Measurements from ENCODE around the gene TPRN.

The TPRN gene

GRCh38 chr9:137202966-137203365 is 2.4 kb upstream of the TPRN start:
- DNase-seq (ENCODE audit: extremely low spot score) = no peak
- POLR2A ChIA-PET = interaction anchor here (0.7 to 2.0 kb wide), 2 partner anchors 13 to 53 kb away, joined by 3 to 6 read pairs; no protein-coding TSS in a partner anchor
- no peak for TF ChIP-seq FOXM1 (IDR thresholded peaks at IDR 0.05; ENCODE audit: borderline replicate concordance)
- TF ChIP-seq LEF1 (IDR thresholded peaks at IDR 0.05; ENCODE audit: borderline replicate concordance) = no peak
- no peak for TF ChIP-seq PKNOX1 (IDR thresholded peaks at IDR 0.05)
- no peak for TF ChIP-seq TARDBP (IDR thresholded peaks at IDR 0.05)
- no peak for TF ChIP-seq BHLHE40 (IDR thresholded peaks at IDR 0.05; ENCODE audit: borderline replicate concordance)
- TF ChIP-seq FOXA1 (IDR thresholded peaks at IDR 0.05) = no peak
- no peak for TF ChIP-seq CTBP1 (IDR thresholded peaks at IDR 0.05; ENCODE audit: borderline replicate concordance)
- no peak for TF ChIP-seq SUZ12 (IDR thresholded peaks at IDR 0.05)
- CTCF ChIA-PET = interaction anchor here (0.6 kb wide), 1 partner anchor 26 kb away, joined by 3 read pairs; no protein-coding TSS in a partner anchor

GRCh38 chr9:137201205-137201868 is 796 bp upstream of the TPRN start:
- no peak for DNase-seq (ENCODE audit: extremely low spot score)
- CTCF ChIA-PET = interaction anchor here (0.7 kb wide), 1 partner anchor 35 kb away, joined by 3 read pairs; no protein-coding TSS in a partner anchor
- TF ChIP-seq SP1 (IDR thresholded peaks at IDR 0.05) (no peak), NFRKB (IDR thresholded peaks at IDR 0.05) (no peak)
- POLR2A ChIA-PET = interaction anchor here (0.9 to 2.0 kb wide), 13 partner anchors 11 to 72 kb away, joined by 3 to 16 read pairs (median 5); partner anchors contain the start of genes ANAPC2, RNF224, SSNA1 and TUBB4B

GRCh38 chr9:137199411-137200121 is 975 bp downstream of the TPRN start:
- DNase-seq (ENCODE audit: extremely low spot score) = no peak
- POLR2A ChIA-PET = interaction anchor here (1.1 to 3.4 kb wide), 5 partner anchors 11 to 70 kb away, joined by 3 to 19 read pairs (median 4); partner anchors contain the start of genes ANAPC2 and SSNA1
- CTCF ChIA-PET = interaction anchor here (0.6 kb wide), 1 partner anchor 10 kb away, joined by 3 read pairs; no protein-coding TSS in a partner anchor
- TF ChIP-seq TARDBP (IDR thresholded peaks at IDR 0.05) (no peak), BHLHE40 (IDR thresholded peaks at IDR 0.05; ENCODE audit: borderline replicate concordance) (no peak), FOXA1 (IDR thresholded peaks at IDR 0.05) (no peak), ELF4 (IDR thresholded peaks at IDR 0.05) (no peak), SP1 (IDR thresholded peaks at IDR 0.05) (no peak), ARNT (IDR thresholded peaks at IDR 0.05) (no peak), FOXK2 (IDR thresholded peaks at IDR 0.05) (no peak), ZNF384 (IDR thresholded peaks at IDR 0.05) (no peak)

- no peak for DNase-seq (ENCODE audit: extremely low spot score)
- POLR2A ChIA-PET = interaction anchor here (0.9 to 3.4 kb wide), 6 partner anchors 10 to 69 kb away, joined by 3 to 19 read pairs (median 4); partner anchors contain the start of genes ANAPC2 and SSNA1
Observed at GRCh38 chr9:137198902-137199283, 1.6 kb downstream of the TPRN start.

GRCh38 chr9:137198051-137198901 is 2.3 kb downstream of the TPRN start:
- POLR2A ChIA-PET = interaction anchor here (0.9 to 3.4 kb wide), 5 partner anchors 9 to 60 kb away, joined by 3 to 19 read pairs (median 4); partner anchors contain the start of genes ANAPC2 and SSNA1
- CTCF ChIA-PET = interaction anchor here (0.8 to 1.1 kb wide), 2 partner anchors 21 to 69 kb away, joined by 3 read pairs; no protein-coding TSS in a partner anchor
- TF ChIP-seq ZNF384 (IDR thresholded peaks at IDR 0.05) (no peak), ELF4 (IDR thresholded peaks at IDR 0.05) (no peak), TARDBP (IDR thresholded peaks at IDR 0.05) (no peak), ARNT (IDR thresholded peaks at IDR 0.05) (no peak), FOXA1 (IDR thresholded peaks at IDR 0.05) (no peak), SP1 (IDR thresholded peaks at IDR 0.05) (no peak), FOXM1 (IDR thresholded peaks at IDR 0.05; ENCODE audit: borderline replicate concordance) (no peak), HDGF (IDR thresholded peaks at IDR 0.05; ENCODE audit: borderline replicate concordance) (no peak), SUZ12 (IDR thresholded peaks at IDR 0.05) (no peak), CTBP1 (IDR thresholded peaks at IDR 0.05; ENCODE audit: borderline replicate concordance) (no peak), NFRKB (IDR thresholded peaks at IDR 0.05) (no peak), BHLHE40 (IDR thresholded peaks at IDR 0.05; ENCODE audit: borderline replicate concordance) (no peak), FOXK2 (IDR thresholded peaks at IDR 0.05) (no peak), LEF1 (IDR thresholded peaks at IDR 0.05; ENCODE audit: borderline replicate concordance) (no peak), PKNOX1 (IDR thresholded peaks at IDR 0.05) (no peak), L3MBTL2 (conservative IDR thresholded peaks at IDR 0.05) (no peak)
- DNase-seq (ENCODE audit: extremely low spot score) = no peak

More at GRCh38 chr9:137198902-137199283, 1.6 kb downstream of the TPRN start:
- no peak for TF ChIP-seq LEF1 (IDR thresholded peaks at IDR 0.05; ENCODE audit: borderline replicate concordance)
- TF ChIP-seq CTBP1 (IDR thresholded peaks at IDR 0.05; ENCODE audit: borderline replicate concordance) = no peak
- TF ChIP-seq TARDBP (IDR thresholded peaks at IDR 0.05) = no peak
- no peak for TF ChIP-seq FOXA1 (IDR thresholded peaks at IDR 0.05)
- TF ChIP-seq BHLHE40 (IDR thresholded peaks at IDR 0.05; ENCODE audit: borderline replicate concordance) = no peak
- no peak for TF ChIP-seq SUZ12 (IDR thresholded peaks at IDR 0.05)
- TF ChIP-seq ZNF384 (IDR thresholded peaks at IDR 0.05) = no peak
- TF ChIP-seq PKNOX1 (IDR thresholded peaks at IDR 0.05) = no peak; the same call in 1 of the 2 replicates
- TF ChIP-seq HDGF (IDR thresholded peaks at IDR 0.05; ENCODE audit: borderline replicate concordance) = no peak
- no peak for TF ChIP-seq NFRKB (IDR thresholded peaks at IDR 0.05)
- no peak for TF ChIP-seq FOXK2 (IDR thresholded peaks at IDR 0.05)
- no peak for TF ChIP-seq ARNT (IDR thresholded peaks at IDR 0.05)
- TF ChIP-seq SP1 (IDR thresholded peaks at IDR 0.05) = no peak
- TF ChIP-seq ELF4 (IDR thresholded peaks at IDR 0.05) = no peak
- no peak for TF ChIP-seq L3MBTL2 (conservative IDR thresholded peaks at IDR 0.05)
- no peak for TF ChIP-seq FOXM1 (IDR thresholded peaks at IDR 0.05; ENCODE audit: borderline replicate concordance)
- CTCF ChIA-PET = interaction anchor here (0.6 to 0.8 kb wide), 2 partner anchors 10 to 22 kb away, joined by 3 read pairs; no protein-coding TSS in a partner anchor
